Measurements from ENCODE around the gene SLC31A2. TPM values are rescaled to one million over a fixed set of nuclear protein-coding genes. Genes with fewer than 3 reads are reported as not detected.
"Not testable (repeated sequence)": the region's sequence is repeated elsewhere in the genome, so short reads cannot be mapped to it uniquely, and the experiment has no call there.

The SLC31A2 gene
- 10 to 100 TPM in 2 of 5 donors, 1 to 10 TPM in 3; 1.2 to 19.6 (median 7.7) TPM for total RNA-seq
- 1 to 10 TPM; 3.7 to 8.0 (median 5.0) TPM for polyA plus RNA-seq
- long read RNA-seq, donor 1: 0 reads
- long read RNA-seq, donor 2: 0 reads
- long read RNA-seq, donor 3, partial matches to known transcripts: 0 of 1 reads
- long read RNA-seq, donor 3, other reads (novel, unspliced or antisense): 0 of 1 reads
- long read RNA-seq, donor 4: 0 reads
- long read RNA-seq, donor 5: 0 reads
- long read RNA-seq, donor 6, partial matches to known transcripts: 0 of 1 reads
- long read RNA-seq, donor 6, other reads (novel, unspliced or antisense): 0 of 1 reads
- long read RNA-seq, donor 7, partial matches to known transcripts: 0 of 4 reads
- long read RNA-seq, donor 7, other reads (novel, unspliced or antisense): 0 of 4 reads
- long read RNA-seq, donor 8: 0 reads
- long read RNA-seq, donor 9, partial matches to known transcripts: 0 of 2 reads
- long read RNA-seq, donor 9, other reads (novel, unspliced or antisense): 0 of 2 reads
- long read RNA-seq, donor 10: 0 reads

- Histone ChIP-seq H3K27ac (peak within 1 kb of the TSS; percentile 78 to 89 (median 87)), H3K36me3 (no peaks in the 10 kb centered on the region), H3K4me1 (peaks cover 11 to 49% (median 39%) of the 10 kb centered on the region in 4 donors), H3K27me3 (no peaks in the 10 kb centered on the region), H3K4me3 (peak within 1 kb of the TSS; percentile 83 to 97 (median 92)), H3K9me3 (no peaks in the 10 kb centered on the region)
- peak; percentile 54 to 91 (median 81) for TF ChIP-seq POLR2AphosphoS5 (IDR thresholded peaks at IDR 0.05)
- no peak for TF ChIP-seq POLR2A (IDR thresholded peaks at IDR 0.05)
- peak in 2 of 7 experiments; percentile 18 to 56 for TF ChIP-seq CTCF (IDR thresholded peaks at IDR 0.05)
- intact Hi-C loops (cut with DNase I; ENCODE audit: low total_unique reads): no loop called here
- peak; percentile 93 to 96 for DNase-seq
- WGBS, 5 donors: 0 to 2% (median 1%) methylated on average over 32 to 87 of the region's 87 CpGs
Observed at GRCh38 chr9:113150670-113151611, at the start of gene SLC31A2. Gene SLC31A2 (plus strand): TSS chr9:113151007. CDS start chr9:113151075, 68 bp downstream.

- DNase-seq; H3K27me3 ChIP-seq; H3K36me3 ChIP-seq; H3K9me3 ChIP-seq; intact Hi-C loops (cut with DNase I; ENCODE audit: low total_unique reads); H3K27ac ChIP-seq; H3K4me3 ChIP-seq; H3K4me1 ChIP-seq: not testable (repeated sequence)
- no CpG with 5 or more reads among the region's 6 CpGs for WGBS, 5 donors
Observed at GRCh38 chr9:113105345-113105744, 45.5 kb upstream of the SLC31A2 start.

- intact Hi-C loops (cut with DNase I; ENCODE audit: low total_unique reads): not testable (repeated sequence)
- peak in 1 of 2 donors; percentile 16 for DNase-seq
Observed at GRCh38 chr9:113111065-113111951, 39.5 kb upstream of the SLC31A2 start.

More at GRCh38 chr9:113111065-113111951, 39.5 kb upstream of the SLC31A2 start:
- not testable (repeated sequence) for H3K27ac ChIP-seq, H3K9me3 ChIP-seq, H3K27me3 ChIP-seq, H3K4me3 ChIP-seq, H3K36me3 ChIP-seq
- 7 to 23% (median 11%) methylated on average over 3 to 10 of the region's 56 CpGs for WGBS, 5 donors
- H3K4me1 ChIP-seq: peaks cover 0 to 12% (median 0%) of the 10 kb centered on the region in 4 donors
- TF ChIP-seq POLR2AphosphoS5 (IDR thresholded peaks at IDR 0.05) (peak in 1 of 3 donors; percentile 4), CTCF (IDR thresholded peaks at IDR 0.05) (peak in 4 of 7 experiments; percentile 31 to 74 (median 54))

All from stomach (tissue), 19 donors.